IMR-90 (cell line): ENCODE data around the gene ALDH2. TPM values are rescaled to one million over a fixed set of nuclear protein-coding genes. Genes with fewer than 3 reads are reported as not detected.
A peak's percentile ranks its signal among the peaks of the same experiment; 100 is the strongest.

ENCODE experiments used
- ATAC-seq: fragments of 200-7000 bp; cut with Tn5 transposase; 2 replicates; pipeline ENCODE4 v1.9.1; 2020; ENCODE audit warnings: low read depth, mild to moderate bottlenecking, moderate library complexity
- BruUV-seq: library from RNA; stranded (reverse); fragments of 400-500 nt; replicated peaks from 2 replicates; lab custom pipeline; 2021; lab: Mats Ljungman, UMichigan
- CTCF ChIA-PET: fragments of 300-600 bp; formaldehyde crosslinking; extraction: SDS; loops from one replicate; lab custom pipeline; 2021; ENCODE audit warnings: antibody characterized with exemption; lab: Yijun Ruan, JAX
- POLR2A ChIA-PET: fragments of 300-600 bp; sonication (Branson Sonifier 250); formaldehyde crosslinking; loops from one replicate; lab custom pipeline; 2022; ENCODE audit warnings: antibody characterized with exemption; ENCODE audit not compliant: unreplicated experiment; lab: Charles Lee
- DNase-seq: peaks from one replicate; pipeline ENCODE4 v3.0.0; 2013
- H2AFZ ChIP-seq: replicated peaks from 2 replicates; pipeline ENCODE3; 2013; ENCODE audit warnings: low read length, mild to moderate bottlenecking; ENCODE audit not compliant: poor library complexity
- H2AK5ac ChIP-seq: 2 replicates; pipeline ENCODE4 v1.6.1; 2013; ENCODE audit warnings: low read depth, low read length, inconsistent platforms
- H2AK9ac ChIP-seq: replicated peaks from 2 replicates; pipeline ENCODE3; 2013; ENCODE audit warnings: mild to moderate bottlenecking, low read depth, low read length, moderate library complexity; ENCODE audit not compliant: poor library complexity
- H2BK120ac ChIP-seq: 2 replicates; pipeline ENCODE4 v1.6.1; 2013; ENCODE audit warnings: low read depth, low read length, inconsistent platforms
- H2BK15ac ChIP-seq: 3 replicates; pipeline ENCODE4 v1.6.1; 2013; ENCODE audit warnings: low read depth, low read length, inconsistent platforms
- H2BK20ac ChIP-seq: 2 replicates; pipeline ENCODE4 v1.6.1; 2013; ENCODE audit warnings: low read depth, mild to moderate bottlenecking, inconsistent platforms, low read length, moderate library complexity
- H2BK5ac ChIP-seq: 2 replicates; pipeline ENCODE4 v1.6.1; 2013; ENCODE audit warnings: mild to moderate bottlenecking, low read depth, low read length, inconsistent platforms; ENCODE audit not compliant: poor library complexity, severe bottlenecking
- H3K14ac ChIP-seq: replicated peaks from 2 replicates; pipeline ENCODE4 v1.6.1; 2013; ENCODE audit warnings: low read depth, low read length, inconsistent platforms
- H3K18ac ChIP-seq: 2 replicates; pipeline ENCODE4 v1.6.1; 2013; ENCODE audit warnings: low read depth, low read length, control low read depth
- H3K23ac ChIP-seq: 2 replicates; pipeline ENCODE4 v1.6.1; 2013; ENCODE audit warnings: low read depth, low read length, inconsistent platforms
- H3K27ac ChIP-seq: 2 replicates; pipeline ENCODE4 v1.5.1; 2013; ENCODE audit warnings: mild to moderate bottlenecking, control low read depth, low read length; ENCODE audit not compliant: insufficient read depth
- H3K27me3 ChIP-seq: 2 replicates; pipeline ENCODE4 v1.6.1; 2013; ENCODE audit warnings: low read length; ENCODE audit not compliant: control insufficient read depth, insufficient read depth
- H3K36me3 ChIP-seq: 2 replicates; pipeline ENCODE4 v1.6.1; 2013; ENCODE audit warnings: low read length, mixed read lengths; ENCODE audit not compliant: control insufficient read depth, insufficient read depth
- H3K4ac ChIP-seq: 2 replicates; pipeline ENCODE4 v1.6.1; 2013; ENCODE audit warnings: low read depth, low read length, inconsistent platforms
- H3K4me1 ChIP-seq: 2 replicates; pipeline ENCODE4 v1.6.1; 2013; ENCODE audit warnings: low read length, mixed read lengths; ENCODE audit not compliant: control insufficient read depth, insufficient read depth
- H3K4me2 ChIP-seq: 2 replicates; pipeline ENCODE4 v1.6.1; 2013; ENCODE audit warnings: low read depth, mild to moderate bottlenecking, control low read depth, low read length, moderate library complexity
- H3K4me3 ChIP-seq: 2 replicates; pipeline ENCODE4 v1.5.1; 2013; ENCODE audit warnings: low read depth, mild to moderate bottlenecking, control low read depth, low read length, moderate library complexity; ENCODE audit not compliant: insufficient read depth
- H3K56ac ChIP-seq: 2 replicates; pipeline ENCODE4 v1.6.1; 2013; ENCODE audit warnings: low read length, inconsistent platforms; ENCODE audit not compliant: insufficient read depth; ENCODE audit errors: extremely low read depth
- H3K79me1 ChIP-seq, 2 experiments: 2 replicates each; pipeline ENCODE4 v1.6.1; 2013; ENCODE audit warnings: low read length in 2 of 2, inconsistent platforms in 1 of 2, low read depth in 1 of 2
- H3K9ac ChIP-seq: 2 replicates; pipeline ENCODE4 v1.6.1; 2013; ENCODE audit warnings: low read depth, low read length, control low read depth
- H3K9me1 ChIP-seq: 2 replicates; pipeline ENCODE4 v1.6.1; 2013; ENCODE audit warnings: low read length, inconsistent platforms; ENCODE audit not compliant: insufficient read depth
- H3K9me3 ChIP-seq: 2 replicates; pipeline ENCODE4 v1.6.1; 2013; ENCODE audit warnings: low read length; ENCODE audit not compliant: control insufficient read depth, insufficient read depth
- H4K20me1 ChIP-seq: 2 replicates; pipeline ENCODE4 v1.6.1; 2013; ENCODE audit warnings: low read length, inconsistent platforms; ENCODE audit not compliant: insufficient read depth
- H4K5ac ChIP-seq: 2 replicates; pipeline ENCODE4 v1.6.1; 2013; ENCODE audit warnings: mild to moderate bottlenecking, low read depth, low read length, control low read depth
- H4K8ac ChIP-seq, 2 experiments: 2 replicates each; pipeline ENCODE4 v1.6.1; 2013; ENCODE audit warnings: low read depth in 2 of 2, low read length in 2 of 2, control low read depth in 1 of 2, inconsistent platforms in 1 of 2
- H4K91ac ChIP-seq: 2 replicates; pipeline ENCODE4 v1.6.1; 2013; ENCODE audit warnings: low read depth, low read length, inconsistent platforms; ENCODE audit not compliant: insufficient read depth
- CEBPB ChIP-seq: IDR thresholded peaks from 2 replicates; pipeline ENCODE4 v1.6.1; 2012; ENCODE audit warnings: low read depth, low read length, improper control_type of control experiment
- CHD1 ChIP-seq: IDR thresholded peaks from 2 replicates; pipeline ENCODE4 v1.6.1; 2012; ENCODE audit warnings: low read depth, low read length, improper control_type of control experiment
- CTCF ChIP-seq: conservative IDR thresholded peaks from 2 replicates; pipeline ENCODE4 v1.5.1; 2012; ENCODE audit warnings: mild to moderate bottlenecking, low read depth, low read length, improper control_type of control experiment
- MXI1 ChIP-seq: IDR thresholded peaks from 2 replicates; pipeline ENCODE4 v1.6.1; 2012; ENCODE audit warnings: low read depth, mild to moderate bottlenecking, low read length, moderate library complexity, borderline replicate concordance
- RAD21 ChIP-seq: IDR thresholded peaks from 2 replicates; pipeline ENCODE4 v1.6.1; 2012; ENCODE audit warnings: low read length, improper control_type of control experiment
- RCOR1 ChIP-seq: IDR thresholded peaks from 2 replicates; pipeline ENCODE4 v1.6.1; 2012; ENCODE audit warnings: mild to moderate bottlenecking, low read length, improper control_type of control experiment; ENCODE audit not compliant: insufficient replicate concordance
- RFX5 ChIP-seq: IDR thresholded peaks from 2 replicates; pipeline ENCODE4 v1.8.0; 2012; ENCODE audit warnings: low read depth, mild to moderate bottlenecking, low read length, moderate library complexity
- SMC3 ChIP-seq: fragments of 150-350 bp; IDR thresholded peaks from 2 replicates; pipeline ENCODE4 v1.6.1; 2016; ENCODE audit warnings: low read depth, mild to moderate bottlenecking, antibody characterized with exemption, low read length, moderate library complexity
- WGBS, 2 experiments: methylation state at CpG; one replicate each; pipeline versions ENCODE4 v1.1.5 to v1.1.7; 2013; ENCODE audit warnings: missing lambda C conversion rate in 2 of 2; ENCODE audit not compliant: insufficient read length in 1 of 2; ENCODE audit errors: extremely low coverage in 2 of 2; 5-methylcytosine and 5-hydroxymethylcytosine counted together
- dilution Hi-C: fragments of 300-500 bp; cut with HindIII; formaldehyde crosslinking; loops from one replicate; pipeline ENCODE4 v1.14.3; 2018; ENCODE audit warnings: low sequenced_read_pairs; ENCODE audit not compliant: unreplicated experiment
- in situ Hi-C: fragments of 300-500 bp; cut with MboI; formaldehyde crosslinking; loops from 3 replicates; pipeline ENCODE4 v1.14.3; 2019; ENCODE audit warnings: low sequenced_read_pairs, inconsistent platforms, mixed read lengths
- intact Hi-C: fragments of 100-400 bp; cut with micrococcal nuclease; formaldehyde crosslinking; loops from 2 replicates; pipeline ENCODE4 v1.10.0; 2022
- polyA plus RNA-seq, 3 experiments: library from polyadenylated mRNA; depleted of rRNA; stranded (reverse); fragments of >200 nt; gene quantifications; 2 replicates each; pipeline ENCODE4 v1.2.3, GENCODE V29; 2012; ENCODE audit warnings: low replicate concordance in 1 of 3
- total RNA-seq: library from RNA; depleted of rRNA; stranded (reverse); fragments of >200 nt; gene quantifications from 2 replicates; pipeline ENCODE4 v1.2.3, GENCODE V29; 2012
- TF ChIP-seq, protein P1 (sequence below): fragments of 150-350 bp; IDR thresholded peaks from 2 replicates; pipeline ENCODE4 v1.6.1; 2017; ENCODE audit warnings: mild to moderate bottlenecking, antibody characterized with exemption, low read length, low read depth

ALDH2 gene
- total and polyA plus RNA-seq, 2 of the 4 experiments (the other 2 are of a cell fraction), result 16.0 to 41.2 TPM

DNA sequence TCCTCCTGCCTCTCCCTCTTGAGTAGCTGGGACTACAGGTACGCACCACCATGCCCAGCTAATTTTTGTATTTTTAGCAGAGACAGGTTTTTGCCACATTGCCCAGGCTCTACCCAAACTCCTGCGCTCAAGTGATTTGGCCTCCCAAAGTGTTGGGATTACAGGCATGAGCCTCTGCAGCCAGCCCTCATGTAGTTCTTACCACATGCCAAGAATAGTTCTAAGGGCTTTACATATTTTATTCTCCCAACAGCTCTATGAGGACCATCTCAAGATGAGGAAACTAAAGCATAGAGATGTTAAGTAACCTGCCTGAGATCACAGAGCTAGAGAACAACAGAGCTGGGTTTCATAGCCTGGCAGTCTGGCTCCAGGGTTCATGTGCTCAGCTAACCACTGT, 37.9 kb upstream of the ALDH2 start:
- H3K36me3 ChIP-seq, result peaks cover 33% of the 10 kb centered on the region
- H3K27ac ChIP-seq, result no peak overlapping the region
- dilution Hi-C loops (no loop called here), in situ Hi-C loops (no loop called here), intact Hi-C loops (no loop called here)
- no peak overlapping the region for H2AFZ ChIP-seq
- H3K9ac ChIP-seq, result no peak overlapping the region
- H3K4ac ChIP-seq, result no peak overlapping the region
- no peak overlapping the region for H3K18ac ChIP-seq
- no peak overlapping the region for H2AK5ac ChIP-seq
- WGBS, 2 experiments, result no CpG with 5 or more reads among the region's 2 CpGs
- ATAC-seq (peak; percentile 27; the same call in 1 of the 2 replicates), DNase-seq (no peak)
- H2BK15ac ChIP-seq, result no peak overlapping the region
- H3K4me2 ChIP-seq, result no peak overlapping the region
- no peak overlapping the region for H4K8ac ChIP-seq
- no peak overlapping the region for H2BK5ac ChIP-seq
- H2BK120ac ChIP-seq, result no peak overlapping the region
- H3K4me3 ChIP-seq, result no peak overlapping the region
- no peaks in the 10 kb centered on the region for H4K20me1 ChIP-seq
- no peaks in the 10 kb centered on the region for H3K27me3 ChIP-seq
- no peaks in the 10 kb centered on the region; the same call in 1 of the 2 replicates for H3K9me1 ChIP-seq
- CTCF ChIA-PET, result no interaction called here
- H2BK20ac ChIP-seq, result no peak overlapping the region
- H3K56ac ChIP-seq, result no peak overlapping the region
- H2AK9ac ChIP-seq, result no peak overlapping the region
- no TSS peak for BruUV-seq
- no peak overlapping the region for H4K5ac ChIP-seq
- no peak for TF ChIP-seq RCOR1
- TF ChIP-seq, protein P1, sequence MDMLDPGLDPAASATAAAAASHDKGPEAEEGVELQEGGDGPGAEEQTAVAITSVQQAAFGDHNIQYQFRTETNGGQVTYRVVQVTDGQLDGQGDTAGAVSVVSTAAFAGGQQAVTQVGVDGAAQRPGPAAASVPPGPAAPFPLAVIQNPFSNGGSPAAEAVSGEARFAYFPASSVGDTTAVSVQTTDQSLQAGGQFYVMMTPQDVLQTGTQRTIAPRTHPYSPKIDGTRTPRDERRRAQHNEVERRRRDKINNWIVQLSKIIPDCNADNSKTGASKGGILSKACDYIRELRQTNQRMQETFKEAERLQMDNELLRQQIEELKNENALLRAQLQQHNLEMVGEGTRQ, result no peak
- no peak for TF ChIP-seq SMC3
- TF ChIP-seq CHD1, result no peak
- TF ChIP-seq CEBPB, result no peak
- TF ChIP-seq RAD21, result no peak
- TF ChIP-seq CTCF, result no peak
- no peak for TF ChIP-seq RFX5
- no peak for TF ChIP-seq MXI1
- H4K91ac ChIP-seq, result no peak overlapping the region
- no peak overlapping the region for H3K23ac ChIP-seq
- no peaks in the 10 kb centered on the region for H3K4me1 ChIP-seq
- H3K14ac ChIP-seq, result no peak overlapping the region
- H3K9me3 ChIP-seq, result no peaks in the 10 kb centered on the region
- POLR2A ChIA-PET, result no interaction called here
- no peaks in the 10 kb centered on the region for H3K79me1 ChIP-seq
